ENCODE data around the gene MED16.

DNA sequence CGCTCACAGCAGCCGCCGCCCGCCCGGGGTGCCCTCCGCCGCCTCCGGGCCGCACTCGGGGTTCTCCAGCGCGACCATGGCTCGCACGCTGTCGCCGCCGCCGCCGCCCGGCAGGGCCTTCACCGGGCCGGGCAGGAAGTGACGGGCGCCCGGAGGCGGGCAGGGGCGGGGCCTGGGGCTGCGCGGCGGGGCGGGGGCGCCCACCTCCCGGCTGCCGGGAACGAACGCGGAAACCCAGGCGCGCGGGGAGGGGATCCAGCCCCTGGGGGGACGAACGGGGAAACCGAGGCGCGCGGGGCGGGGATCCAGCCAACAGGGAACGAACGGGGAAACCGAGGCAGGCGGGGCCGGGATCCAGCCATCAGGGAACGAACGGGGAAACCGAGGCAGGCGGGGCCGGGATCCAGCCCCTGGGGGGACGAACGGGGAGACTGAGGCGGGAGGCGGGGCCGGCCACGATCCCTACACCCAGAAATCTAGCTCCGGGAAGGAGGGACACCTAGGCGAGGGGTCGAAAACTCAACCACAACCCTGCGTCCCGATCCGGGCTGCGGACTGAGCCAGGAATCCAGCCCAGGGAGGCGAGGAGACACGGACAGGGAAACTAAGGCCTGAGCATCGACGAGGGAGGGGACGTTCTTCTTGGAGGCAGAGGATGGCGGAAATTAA, 20.2 kb upstream of the MED16 start, which contains the start of gene R3HDM4:
- TF ChIP-seq, protein P1, sequence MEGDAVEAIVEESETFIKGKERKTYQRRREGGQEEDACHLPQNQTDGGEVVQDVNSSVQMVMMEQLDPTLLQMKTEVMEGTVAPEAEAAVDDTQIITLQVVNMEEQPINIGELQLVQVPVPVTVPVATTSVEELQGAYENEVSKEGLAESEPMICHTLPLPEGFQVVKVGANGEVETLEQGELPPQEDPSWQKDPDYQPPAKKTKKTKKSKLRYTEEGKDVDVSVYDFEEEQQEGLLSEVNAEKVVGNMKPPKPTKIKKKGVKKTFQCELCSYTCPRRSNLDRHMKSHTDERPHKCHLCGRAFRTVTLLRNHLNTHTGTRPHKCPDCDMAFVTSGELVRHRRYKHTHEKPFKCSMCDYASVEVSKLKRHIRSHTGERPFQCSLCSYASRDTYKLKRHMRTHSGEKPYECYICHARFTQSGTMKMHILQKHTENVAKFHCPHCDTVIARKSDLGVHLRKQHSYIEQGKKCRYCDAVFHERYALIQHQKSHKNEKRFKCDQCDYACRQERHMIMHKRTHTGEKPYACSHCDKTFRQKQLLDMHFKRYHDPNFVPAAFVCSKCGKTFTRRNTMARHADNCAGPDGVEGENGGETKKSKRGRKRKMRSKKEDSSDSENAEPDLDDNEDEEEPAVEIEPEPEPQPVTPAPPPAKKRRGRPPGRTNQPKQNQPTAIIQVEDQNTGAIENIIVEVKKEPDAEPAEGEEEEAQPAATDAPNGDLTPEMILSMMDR (conservative IDR thresholded peaks at IDR 0.05; ENCODE audit: low read length), result no peak
- TF ChIP-seq EZH2phosphoT487 (IDR thresholded peaks at IDR 0.05; ENCODE audit: borderline replicate concordance), result no peak
